GM12874 (cell line): ENCODE data around the gene NCKAP5.

ENCODE experiments used
- CTCF ChIP-seq: IDR thresholded peaks from 2 replicates; pipeline ENCODE4 v1.5.1; 2011; ENCODE audit warnings: low read depth, mild to moderate bottlenecking, control low read depth, low read length, moderate library complexity; ENCODE audit not compliant: insufficient read depth

Gene NCKAP5

GRCh38 chr2:132937629-132938028 is 630.6 kb downstream of the NCKAP5 start:
- TF ChIP-seq CTCF = no peak

GRCh38 chr2:132936791-132937190 is 631.5 kb downstream of the NCKAP5 start:
- TF ChIP-seq CTCF = no peak

DNA sequence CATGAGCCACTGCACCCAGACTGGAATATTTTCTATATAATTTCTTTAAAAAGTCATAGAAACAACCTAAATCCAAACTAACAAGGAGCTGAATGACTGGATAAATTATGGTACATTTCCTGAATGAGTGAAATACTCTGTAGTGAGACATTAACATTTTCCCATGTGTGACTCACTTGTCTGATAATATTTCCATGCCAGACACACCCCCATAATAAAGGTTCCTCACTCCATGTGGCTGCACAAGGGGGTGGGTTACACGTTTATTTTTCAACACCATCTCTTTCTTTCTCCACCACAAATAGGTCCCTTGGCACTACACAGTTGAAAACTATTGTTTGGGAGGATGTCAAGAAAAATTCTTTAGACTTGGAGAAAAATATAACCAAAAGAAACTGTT is 632.0 kb downstream of the NCKAP5 start:
- no peak for TF ChIP-seq CTCF

DNA sequence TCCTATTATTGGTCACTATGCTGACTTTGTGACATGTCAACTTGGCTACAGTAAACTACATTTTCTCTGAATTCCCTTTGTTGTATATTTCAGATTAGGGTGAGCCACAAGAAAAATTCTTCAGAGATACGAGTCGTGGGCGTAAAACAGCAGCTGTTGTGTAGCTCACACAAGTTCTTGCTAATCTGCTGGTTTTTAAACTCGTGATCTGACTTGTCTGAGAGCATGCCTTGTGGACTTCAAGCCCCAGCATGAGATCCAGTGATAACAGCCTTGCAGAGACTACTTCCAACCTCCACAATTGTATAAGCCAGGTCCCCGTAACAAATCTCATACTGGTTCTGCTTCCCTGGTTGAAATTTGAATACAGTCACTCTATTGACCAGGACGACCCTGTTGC is 638.5 kb downstream of the NCKAP5 start:
- TF ChIP-seq CTCF = no peak

- TF ChIP-seq CTCF = no peak
Observed at GRCh38 chr2:132923787-132924186, 644.5 kb downstream of the NCKAP5 start.

GRCh38 chr2:132915812-132916549 is 652.3 kb downstream of the NCKAP5 start:
- TF ChIP-seq CTCF = no peak

DNA sequence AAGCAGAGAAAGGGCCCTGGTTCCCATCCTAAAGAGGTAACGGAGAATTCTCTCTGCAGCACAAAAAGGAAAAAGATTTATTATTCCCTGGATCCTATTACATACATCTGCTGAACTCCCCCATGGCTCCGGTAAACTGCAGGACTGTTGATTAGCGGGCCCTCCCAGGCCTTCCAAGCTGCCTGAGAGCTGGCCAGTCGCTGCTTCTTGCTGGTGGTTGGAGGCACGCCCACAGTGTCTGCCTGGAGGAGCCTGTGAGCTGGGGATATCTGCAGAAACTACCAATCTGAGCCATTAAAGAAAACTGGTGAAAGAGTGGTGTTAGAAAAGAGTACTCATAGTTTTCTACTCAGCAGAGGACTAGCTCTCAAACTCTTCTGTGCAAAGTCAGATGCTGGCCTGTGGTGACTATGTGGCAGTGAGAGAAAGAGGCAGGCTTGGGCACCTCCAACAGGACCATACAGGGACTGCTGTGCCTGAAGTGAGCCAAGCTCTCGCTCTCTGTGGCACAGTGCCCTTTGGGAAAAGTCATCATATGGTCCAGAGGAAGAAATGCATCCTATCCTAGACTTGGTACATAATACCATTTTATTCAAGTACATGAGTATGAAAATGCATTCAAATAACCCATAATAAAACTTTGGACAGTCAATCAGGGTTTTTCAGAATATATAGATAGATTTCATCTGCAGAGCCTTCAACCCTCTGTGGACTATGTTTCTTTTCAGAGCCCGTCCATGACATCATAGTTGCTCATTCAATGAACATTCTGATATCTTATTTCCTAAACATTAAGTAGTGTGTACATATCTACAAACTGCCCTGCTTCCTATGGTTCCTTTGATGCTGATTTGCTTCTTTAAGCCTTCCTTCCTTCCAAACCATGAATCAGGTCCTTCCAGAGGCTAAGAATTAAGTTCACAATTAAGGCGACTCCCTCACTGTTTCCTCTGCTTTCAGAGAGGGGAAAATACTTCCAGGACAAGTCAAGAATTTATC is 656.2 kb downstream of the NCKAP5 start:
- TF ChIP-seq CTCF = no peak
